GM18517 (cell line): Measurements from ENCODE around the gene C1GALT1.

Experiments
- ATAC-seq: cut with Tn5 transposase; IDR thresholded peaks from one replicate; pipeline ENCODE4 v1.9.1; 2021; ENCODE audit warnings: mild to moderate bottlenecking, moderate library complexity; ENCODE audit not compliant: unreplicated experiment

C1GALT1 gene

DNA sequence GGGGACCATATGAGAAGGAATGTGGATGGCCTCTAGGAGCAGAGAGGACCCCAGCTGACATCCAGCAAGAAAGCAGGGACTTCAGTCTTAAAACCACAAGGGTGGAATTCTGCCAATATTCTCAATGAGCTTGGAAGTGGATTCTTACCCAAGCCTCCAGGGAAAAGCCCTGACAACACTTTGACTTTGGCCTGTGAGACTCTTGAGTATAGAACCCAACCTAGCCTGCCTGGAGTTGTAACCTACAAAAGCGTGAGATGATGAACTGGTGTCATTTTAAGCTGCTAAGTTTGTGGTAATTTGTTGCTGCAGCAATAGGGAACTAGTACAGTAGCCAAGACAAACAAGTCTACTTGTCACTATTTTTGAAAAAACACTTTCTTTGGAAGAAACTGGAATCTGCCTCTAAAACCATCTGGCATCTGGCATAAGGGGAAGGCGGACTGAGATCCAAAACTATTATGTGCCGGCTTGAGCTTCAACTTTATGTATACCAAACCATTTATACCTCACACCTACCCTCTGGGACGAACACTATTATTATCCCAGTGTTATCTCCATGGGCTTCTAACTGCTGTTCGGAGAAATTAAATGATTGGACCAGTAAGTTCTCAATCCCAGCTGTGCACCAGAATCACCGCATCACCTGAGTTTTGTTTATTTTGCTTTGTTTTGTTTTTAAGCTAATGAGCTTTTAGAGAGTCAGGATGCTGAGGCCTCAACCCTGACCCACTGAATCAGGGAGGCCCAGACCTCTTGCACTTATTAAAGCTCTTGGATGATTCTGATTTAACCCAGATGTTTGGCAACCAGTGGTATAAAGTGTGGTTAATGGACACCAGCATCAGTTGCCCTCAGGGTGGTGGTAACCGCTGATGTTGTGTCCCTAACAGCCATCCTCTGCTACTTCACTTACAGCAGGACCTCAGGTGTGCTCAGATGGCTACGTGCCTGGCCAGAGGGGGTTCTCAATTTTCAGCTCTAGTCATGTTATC lies 83.0 kb downstream of the C1GALT1 start:
- ATAC-seq = no peak

DNA sequence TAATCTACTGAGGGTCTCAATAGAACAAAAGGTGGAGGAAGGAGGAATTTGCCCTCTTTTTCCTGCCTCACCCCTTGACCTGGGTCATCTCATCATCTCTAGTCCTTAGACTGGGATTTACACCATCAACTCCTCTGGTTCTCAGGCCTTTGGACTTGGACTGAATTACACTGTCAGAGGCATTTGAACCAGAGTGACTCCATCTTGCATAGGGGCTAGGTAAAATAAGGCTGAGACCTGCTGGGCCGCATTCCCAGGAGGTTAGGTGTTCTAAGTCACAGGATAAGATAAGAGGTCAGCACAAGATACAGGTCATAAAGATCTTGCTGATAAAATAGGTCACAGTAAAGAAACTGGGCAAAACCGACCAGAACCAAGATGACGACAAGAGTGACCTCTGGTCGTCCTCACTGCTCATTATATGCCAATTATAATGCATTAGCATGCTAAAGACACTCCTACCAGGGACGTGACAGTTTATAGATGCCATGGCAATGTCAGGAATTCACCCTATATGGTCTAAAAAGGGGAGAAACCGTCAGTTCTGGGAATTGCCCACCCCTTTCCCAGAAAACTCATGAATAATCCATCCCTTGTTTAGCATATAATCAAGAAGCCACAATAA lies 84.0 kb downstream of the C1GALT1 start:
- ATAC-seq = no peak

DNA sequence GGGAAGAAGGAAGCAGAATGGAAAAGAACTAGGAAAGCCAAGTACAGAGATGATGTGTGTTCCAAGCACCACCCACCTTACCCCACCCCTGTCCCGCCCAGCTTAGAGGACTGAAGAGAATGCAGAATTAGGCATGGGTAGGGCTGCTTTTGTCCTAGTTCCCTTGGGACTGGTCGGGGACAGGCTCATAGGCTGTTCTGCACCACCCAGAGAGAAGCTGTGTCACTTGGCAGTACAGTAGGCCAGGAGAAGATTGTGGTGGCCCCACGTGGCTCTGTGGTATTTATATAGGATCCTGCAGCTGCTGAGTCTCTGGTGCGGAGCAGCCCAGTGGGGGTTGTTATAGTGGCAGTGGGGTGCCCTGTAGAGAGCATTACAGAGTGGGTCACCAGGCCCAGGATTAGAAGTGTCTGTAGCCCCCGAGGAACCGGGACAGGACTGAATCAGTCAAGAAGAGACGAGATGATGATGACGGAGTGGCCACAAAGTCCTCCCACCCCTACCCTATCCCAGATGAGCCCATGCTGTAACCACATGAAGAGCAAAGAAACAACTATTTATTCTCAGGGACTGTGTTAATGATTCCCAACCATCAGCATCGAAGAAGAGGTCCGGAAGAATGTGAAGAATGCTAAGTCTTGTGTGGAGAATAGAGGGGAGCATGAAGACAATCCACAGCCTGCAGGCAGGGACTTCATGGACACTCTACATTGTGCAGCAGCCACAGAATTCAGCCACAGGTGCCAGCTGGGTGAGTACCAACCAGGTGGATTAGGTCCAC lies 88.9 kb downstream of the C1GALT1 start:
- no peak for ATAC-seq

DNA sequence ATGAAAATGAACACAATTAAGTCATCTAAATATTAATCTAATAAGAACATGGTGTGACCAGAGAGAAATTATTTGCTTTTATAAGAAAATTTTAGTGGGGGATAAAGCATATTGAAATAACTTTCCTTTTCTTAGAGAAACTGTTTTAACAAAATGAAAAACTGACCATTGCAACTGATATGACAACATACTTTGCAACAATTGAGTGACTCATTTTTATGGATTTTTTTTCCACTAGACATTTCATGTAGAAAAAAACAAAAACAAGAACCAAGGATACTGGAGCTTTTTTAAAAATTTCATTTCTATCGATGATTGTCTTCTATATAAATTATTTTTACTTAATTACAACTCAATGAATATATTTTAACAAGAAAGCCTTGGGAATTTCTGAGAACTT lies 90.0 kb downstream of the C1GALT1 start:
- ATAC-seq = no peak

DNA sequence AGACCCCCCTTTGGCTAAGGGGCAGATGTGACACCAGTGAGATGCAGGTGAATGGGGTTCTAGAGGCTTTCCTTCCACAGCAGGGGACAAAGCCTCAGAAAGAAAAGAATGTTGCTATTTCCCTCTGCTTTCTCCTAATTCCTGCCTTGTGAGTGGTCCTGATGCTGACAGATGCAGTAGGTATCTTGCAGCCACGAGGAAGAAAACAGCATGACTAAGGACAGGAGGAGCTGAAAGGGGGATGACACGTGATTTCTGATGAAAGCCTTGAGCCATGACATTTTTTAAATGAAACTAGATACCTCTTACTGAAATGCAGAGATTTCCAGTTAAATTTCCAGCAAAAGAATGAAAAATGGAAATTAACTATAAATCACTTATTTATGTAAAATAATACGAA lies 92.4 kb downstream of the C1GALT1 start:
- no peak for ATAC-seq

DNA sequence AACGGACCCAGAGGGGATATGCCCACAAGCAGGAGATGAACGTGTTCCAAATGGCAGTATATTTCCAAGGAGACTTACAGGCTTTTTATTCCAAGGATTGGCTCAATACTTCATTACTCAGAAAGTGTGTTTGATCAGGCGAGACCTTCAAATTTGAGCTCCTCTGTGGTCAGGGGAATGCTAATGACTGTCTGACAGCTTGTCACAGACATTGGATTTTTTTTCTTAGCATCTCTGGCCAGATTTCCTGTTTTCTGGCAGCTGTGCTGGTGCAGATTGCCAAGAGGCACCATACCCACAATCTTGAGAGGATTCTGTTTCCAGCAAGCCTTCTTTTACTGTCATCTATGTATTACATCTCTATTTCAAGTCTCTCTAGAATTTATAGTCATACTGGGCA lies 93.8 kb downstream of the C1GALT1 start:
- ATAC-seq = no peak

DNA sequence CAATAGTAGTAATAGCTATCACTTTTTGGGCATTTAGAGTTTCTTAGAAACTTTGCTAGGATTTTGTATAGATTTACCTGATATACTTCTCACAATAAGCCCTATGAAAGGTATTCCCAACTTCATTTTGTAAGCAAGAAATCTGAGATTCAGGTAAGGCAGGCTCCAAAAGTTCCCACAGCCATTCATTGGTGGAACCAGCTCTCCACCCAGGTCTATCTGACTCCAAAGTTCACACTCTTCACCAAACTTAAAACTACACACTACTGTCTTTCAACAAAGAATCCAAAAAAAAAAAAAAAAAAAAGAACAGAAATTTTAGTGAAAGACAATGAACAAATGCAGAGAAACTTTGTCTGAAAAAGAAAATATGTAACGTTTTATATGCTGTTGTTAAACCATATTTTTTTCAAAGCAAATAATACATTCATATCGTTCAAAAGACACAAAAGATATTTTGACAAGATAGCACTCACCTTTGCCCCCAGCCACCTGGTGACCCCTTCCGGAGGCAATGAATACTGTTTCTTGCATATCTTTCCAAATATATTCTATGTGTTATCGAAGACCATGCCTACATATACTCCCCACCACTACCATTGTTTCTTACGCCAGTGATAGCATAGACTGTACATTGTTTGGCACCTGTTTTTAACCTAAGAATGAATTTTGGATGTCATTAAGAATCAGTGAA lies 108.2 kb downstream of the C1GALT1 start:
- ATAC-seq = no peak

DNA sequence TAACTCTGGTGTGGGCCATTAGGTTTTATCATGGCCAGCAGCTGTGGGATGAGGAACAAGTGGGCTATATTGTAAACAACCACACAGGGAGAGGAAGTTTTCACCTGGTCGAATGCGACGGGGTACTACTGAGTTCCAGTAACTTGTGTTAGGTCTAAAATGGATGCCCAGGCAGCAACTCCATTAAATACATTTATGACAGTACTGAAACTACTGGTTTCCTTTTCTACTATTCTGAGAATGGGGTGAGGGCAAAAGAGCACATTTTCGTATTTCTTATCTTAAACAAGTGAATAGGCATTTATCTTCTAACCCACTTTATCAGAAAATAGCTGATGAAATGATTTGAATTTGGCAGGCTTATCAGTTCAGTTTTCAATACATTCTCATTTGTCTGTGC lies 109.7 kb downstream of the C1GALT1 start:
- ATAC-seq = peak; percentile 80

DNA sequence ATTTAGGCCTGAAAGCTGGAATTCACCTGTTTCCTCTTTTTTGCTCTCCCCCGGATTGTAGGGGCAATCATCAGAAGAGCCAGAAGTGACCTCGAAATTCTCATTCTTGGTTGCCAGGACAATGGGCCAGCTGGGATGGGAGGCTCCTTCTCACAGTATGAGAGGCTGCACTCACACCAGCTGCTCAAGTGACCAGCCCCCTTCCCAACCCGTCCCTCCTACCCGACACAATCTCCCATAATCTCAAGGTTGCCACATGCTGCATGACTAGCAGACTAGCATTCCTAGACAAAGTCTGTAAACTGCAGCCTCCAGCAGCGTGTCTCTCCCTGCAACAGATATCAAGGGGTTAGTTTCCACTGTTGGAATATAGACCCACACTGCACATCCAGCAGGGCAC lies 110.3 kb downstream of the C1GALT1 start:
- ATAC-seq = no peak

DNA sequence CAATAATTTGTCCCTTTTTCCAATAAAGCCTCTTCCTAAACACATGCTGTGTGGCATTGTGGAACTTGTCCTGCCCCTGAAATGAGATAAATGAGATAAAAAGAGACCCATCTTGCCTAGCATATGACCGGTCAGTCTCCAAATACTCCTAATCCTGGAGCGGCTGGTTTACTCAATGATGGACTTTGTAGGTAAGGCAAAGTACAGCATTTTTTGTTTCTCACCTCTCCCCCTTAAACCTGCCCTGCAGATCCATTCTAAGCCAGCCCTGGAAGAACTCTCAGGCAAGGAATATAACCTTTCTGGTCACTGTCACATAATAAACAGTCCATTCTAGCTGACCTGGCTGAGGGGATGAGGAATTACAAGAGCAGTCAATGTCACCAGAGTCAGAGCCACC lies 110.7 kb downstream of the C1GALT1 start:
- no peak for ATAC-seq

DNA sequence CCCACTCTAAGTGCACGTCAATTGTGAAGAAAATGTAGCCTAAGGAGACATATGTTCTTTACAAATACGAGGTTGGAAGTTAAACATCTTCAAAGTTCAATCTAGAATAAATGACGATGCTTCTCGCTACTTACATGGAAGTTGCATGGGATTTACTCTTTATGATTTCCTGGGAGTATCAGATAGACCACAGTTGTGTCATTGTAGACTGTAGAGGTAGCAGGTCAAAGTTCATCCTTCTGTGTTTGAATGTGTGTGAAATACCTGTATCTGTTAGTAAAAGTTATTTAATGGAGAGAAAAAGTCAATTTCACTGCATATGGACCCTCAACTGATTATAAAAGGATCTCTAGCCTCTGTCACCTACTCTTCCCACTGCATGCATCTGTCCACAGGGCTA lies 112.6 kb downstream of the C1GALT1 start:
- no peak for ATAC-seq
